ENCODE results near the gene MRPL22.

- TF ChIP-seq CTCF (IDR thresholded peaks at IDR 0.05): no peak
- no peak for TF ChIP-seq EZH2 (IDR thresholded peaks at IDR 0.05)
Observed at GRCh38 chr5:154989626-154990025, 48.8 kb downstream of the MRPL22 start.

Measured in neural progenitor cell (in vitro differentiated cells).